HG03060 (cell line): Measurements from ENCODE around the gene ZSCAN30.
A peak's percentile ranks its signal among the peaks of the same experiment; 100 is the strongest.
"Not testable (repeated sequence)": the region's sequence is repeated elsewhere in the genome, so short reads cannot be mapped to it uniquely, and the experiment has no call there.

Experiments
- ATAC-seq: cut with Tn5 transposase; IDR thresholded peaks from one replicate; pipeline ENCODE4 v1.9.1; 2021; ENCODE audit warnings: low read depth, moderate number of reproducible peaks; ENCODE audit not compliant: unreplicated experiment

The ZSCAN30 gene

DNA sequence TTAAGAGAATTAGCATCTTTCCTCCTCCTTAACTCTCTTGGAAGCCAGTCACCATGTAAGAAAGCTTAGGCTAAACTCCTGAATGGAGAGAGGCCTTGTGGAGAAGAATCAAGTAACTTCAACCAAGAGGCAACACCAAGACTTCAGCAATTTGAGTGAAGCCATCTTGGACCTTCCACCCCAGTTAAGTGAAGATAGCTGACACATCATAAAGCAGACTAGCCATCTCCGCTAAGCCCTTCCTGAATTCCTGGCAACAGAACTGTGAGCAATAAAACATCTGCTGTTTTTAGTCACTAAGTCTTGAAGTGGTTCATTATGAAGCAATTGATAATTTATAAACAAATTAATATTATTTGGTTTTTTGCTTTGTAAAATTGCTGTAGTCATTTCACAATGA, 50.7 kb downstream of the ZSCAN30 start:
- ATAC-seq = no peak

DNA sequence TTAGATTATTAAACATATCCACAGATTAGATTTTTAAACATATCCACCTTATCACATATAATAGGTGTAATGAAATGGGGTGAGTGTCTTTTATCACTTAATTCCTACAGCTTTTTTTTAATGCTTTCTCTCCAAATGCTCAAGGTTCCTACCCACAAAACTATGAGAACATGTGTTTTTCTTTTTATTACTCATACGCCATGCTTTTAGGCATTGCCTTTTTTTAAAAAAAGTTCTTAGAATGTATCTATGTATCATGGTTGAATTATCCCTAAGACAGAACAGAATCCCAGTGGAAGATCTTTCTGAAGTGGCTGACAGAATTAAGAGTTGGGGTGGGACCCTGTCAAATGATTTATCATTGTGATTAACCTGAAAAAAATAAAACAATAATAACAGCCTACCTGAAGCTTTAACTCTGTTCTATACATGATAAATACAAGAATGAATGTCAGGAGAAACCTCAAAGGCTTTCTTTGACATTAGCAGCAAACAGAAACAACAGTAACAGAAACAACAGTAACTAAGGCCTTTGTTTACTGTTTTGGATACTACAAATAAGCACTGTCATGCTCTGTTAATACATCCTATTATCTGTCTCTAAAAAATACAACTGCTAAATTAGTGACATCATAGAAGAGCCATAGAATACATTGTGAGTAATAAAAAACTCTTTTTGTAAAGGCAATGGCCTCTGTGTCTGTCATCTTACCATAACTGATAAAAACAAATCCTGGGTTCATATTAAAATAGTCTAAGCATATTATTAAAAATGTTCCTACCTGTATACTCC, 53.3 kb downstream of the ZSCAN30 start:
- no peak for ATAC-seq

GRCh38 chr18:35231052-35231451, 59.0 kb downstream of the ZSCAN30 start:
- ATAC-seq = peak; percentile 71

DNA sequence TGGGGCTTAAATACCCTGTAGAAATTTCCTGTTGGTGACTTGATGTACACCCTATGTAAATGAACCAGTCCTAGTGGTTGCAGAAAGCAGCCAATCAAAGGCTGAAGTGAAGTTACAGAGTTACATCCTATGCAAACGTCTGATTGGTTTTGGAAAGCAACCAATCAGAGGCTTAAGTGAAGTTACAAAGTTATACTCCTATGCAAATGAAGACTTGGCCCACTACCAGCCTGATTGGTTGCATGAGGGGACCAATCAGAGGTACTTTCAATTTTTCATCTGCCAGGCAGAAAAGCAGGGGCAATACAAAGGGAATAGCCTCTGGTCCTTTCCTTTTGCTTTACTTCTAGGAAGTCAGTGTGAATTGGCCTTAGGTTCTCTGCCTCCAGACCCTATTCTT, 62.8 kb downstream of the ZSCAN30 start:
- no peak for ATAC-seq

GRCh38 chr18:35223797-35224196, 66.2 kb downstream of the ZSCAN30 start:
- no peak for ATAC-seq

DNA sequence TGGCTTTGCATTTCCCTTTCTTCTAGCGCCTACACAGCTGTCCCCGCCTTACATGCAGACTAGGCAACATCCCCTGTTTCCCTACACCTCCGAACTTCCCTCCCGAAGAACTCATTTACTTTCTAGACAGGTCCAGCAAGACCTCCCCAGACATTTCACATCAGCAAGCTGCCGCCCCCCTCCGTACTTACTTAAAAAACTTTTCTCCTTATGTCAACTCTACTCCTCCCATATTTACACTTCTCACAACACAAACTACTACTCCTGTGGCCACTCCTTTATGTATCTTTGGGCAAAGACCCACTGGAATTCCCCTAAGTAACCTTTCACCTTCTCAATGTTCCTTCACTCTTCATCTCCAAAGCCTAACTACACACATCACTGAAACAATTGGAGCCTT, 69.6 kb downstream of the ZSCAN30 start:
- no peak for ATAC-seq

GRCh38 chr18:35219331-35219730, 70.7 kb downstream of the ZSCAN30 start:
- not testable (repeated sequence) for ATAC-seq

DNA sequence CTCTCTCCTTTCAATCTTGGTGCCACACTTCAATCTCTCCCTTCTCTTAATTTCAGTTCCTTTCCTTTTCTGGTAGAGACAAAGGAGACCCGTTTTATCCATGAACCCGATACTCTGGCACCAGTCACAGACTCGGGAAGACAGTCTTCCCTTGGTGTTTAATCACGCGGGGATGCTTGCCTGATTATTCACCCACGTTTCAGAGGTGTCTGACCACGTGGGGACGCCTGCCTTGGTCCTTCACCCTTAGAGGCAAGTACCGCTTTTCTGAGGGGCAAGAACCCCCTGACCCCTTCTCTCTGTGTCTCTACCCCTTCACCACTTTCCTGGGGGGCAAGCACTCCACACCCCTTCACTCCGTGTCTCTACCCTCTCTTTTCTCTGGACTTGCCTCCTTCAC, 73.4 kb downstream of the ZSCAN30 start:
- not testable (repeated sequence) for ATAC-seq

GRCh38 chr18:35215026-35215425, 75.0 kb downstream of the ZSCAN30 start:
- no peak for ATAC-seq

GRCh38 chr18:35205746-35206458, 84.1 kb downstream of the ZSCAN30 start:
- not testable (repeated sequence) for ATAC-seq

GRCh38 chr18:35205199-35205712, 84.8 kb downstream of the ZSCAN30 start:
- no peak for ATAC-seq

DNA sequence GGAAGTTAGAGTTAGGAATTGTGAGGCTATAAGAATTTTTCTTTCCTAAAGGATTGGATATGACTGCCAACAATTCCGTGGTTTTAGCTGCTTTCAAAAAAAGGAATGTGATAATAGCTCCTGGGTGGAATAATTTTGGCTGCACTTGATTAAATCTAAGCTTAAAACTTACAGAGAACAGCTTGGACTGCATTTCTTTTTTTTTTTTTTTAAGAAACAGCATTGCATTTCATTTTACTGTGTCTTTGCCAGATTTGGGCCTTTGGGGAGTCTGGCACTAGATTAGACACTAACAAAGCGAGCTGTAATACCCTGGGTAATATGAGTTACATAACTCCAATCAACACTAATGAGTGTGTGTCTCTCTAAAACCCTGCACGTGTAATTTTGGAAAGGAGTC, 87.0 kb downstream of the ZSCAN30 start:
- ATAC-seq = no peak

DNA sequence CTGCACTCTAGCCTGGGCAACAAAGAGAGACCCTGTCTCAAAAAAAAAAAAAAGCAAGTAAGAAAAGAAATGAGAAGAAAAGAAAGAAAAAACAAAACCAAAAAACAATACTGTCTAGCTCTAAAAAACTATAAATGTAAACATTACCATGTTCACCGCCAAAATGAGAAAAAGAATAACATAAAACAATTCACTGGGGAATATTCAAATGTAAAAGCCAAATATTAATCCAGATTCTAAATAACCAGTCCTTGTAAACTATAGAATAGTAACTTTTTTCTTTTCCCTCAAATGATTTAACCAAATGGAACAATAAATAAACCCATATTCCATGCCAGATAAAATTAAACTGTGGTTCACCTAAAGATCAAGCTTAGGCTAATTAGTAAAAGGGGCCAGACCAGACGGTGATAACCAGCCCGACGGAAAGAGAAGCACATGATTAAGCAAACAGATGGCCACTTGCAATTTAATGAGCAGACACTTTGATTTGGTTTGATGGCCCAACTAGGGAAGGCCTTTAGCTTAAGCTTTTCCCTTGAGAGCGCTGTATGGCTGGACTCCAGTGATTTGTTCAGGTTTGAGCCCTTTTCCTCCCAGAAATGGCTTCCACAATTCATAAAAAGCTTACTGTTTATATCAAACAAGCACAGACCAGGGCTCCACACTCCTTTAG, 88.6 kb downstream of the ZSCAN30 start:
- ATAC-seq = no peak
